HEK293 (cell line): ENCODE data around the gene ARHGAP26.

Experiments used
- CTCF ChIA-PET: fragments of 350-600 bp; formaldehyde crosslinking; extraction: SDS; loops from one replicate; lab custom pipeline; 2021; ENCODE audit warnings: antibody characterized with exemption; lab: Yijun Ruan, JAX
- POLR2A ChIA-PET: fragments of 300-600 bp; formaldehyde crosslinking; extraction: SDS; loops from one replicate; lab custom pipeline; 2020; ENCODE audit warnings: antibody characterized with exemption, inconsistent platforms; lab: Yijun Ruan, JAX
- H3K27ac ChIP-seq: fragments of 200-500 bp; sonication (Bioruptor generic); 2 replicates; pipeline ENCODE4 v1.5.1; 2014; ENCODE audit warnings: low read depth, low read length, control low read depth, inconsistent platforms; ENCODE audit errors: extremely low read depth
- H3K36me3 ChIP-seq, 2 experiments: fragments of 200-500 bp in 1 of 2; sonication (Bioruptor generic) in 1 of 2; 1 replicate in 1 of 2; 2 replicates in 1 of 2; pipeline ENCODE4 v1.5.1; 2014 to 2017; ENCODE audit warnings: inconsistent platforms in 2 of 2, low read length in 2 of 2; ENCODE audit not compliant: control insufficient read depth in 2 of 2, insufficient read depth in 1 of 2
- H3K4me1 ChIP-seq: fragments of 200-500 bp; sonication (Bioruptor generic); 2 replicates; pipeline ENCODE4 v1.5.1; 2014; ENCODE audit warnings: mild to moderate bottlenecking, low read length, inconsistent platforms; ENCODE audit not compliant: control insufficient read depth, insufficient read depth
- H3K4me3 ChIP-seq: 2 replicates; pipeline ENCODE4 v1.5.1; 2011; ENCODE audit warnings: low read depth, mild to moderate bottlenecking, control low read depth, low read length, moderate library complexity
- H3K9me3 ChIP-seq: fragments of 200-500 bp; sonication (Bioruptor generic); 2 replicates; pipeline ENCODE4 v1.5.1; 2014; ENCODE audit warnings: low read depth, low read length, inconsistent platforms; ENCODE audit not compliant: control insufficient read depth, insufficient read depth
- GFI1B ChIP-seq: fragments of 450-650 bp; formaldehyde crosslinking; IDR thresholded peaks from 2 replicates; pipeline ENCODE4 v1.5.1; 2016; ENCODE audit warnings: missing biosample characterization, missing genetic modification characterization
- HOXC10 ChIP-seq: sonication (generic); formaldehyde crosslinking; IDR thresholded peaks from 2 replicates; pipeline ENCODE4 v1.8.1; 2023; ENCODE audit warnings: mild to moderate bottlenecking, missing genetic modification reagents
- MEIS1 ChIP-seq: sonication (generic); formaldehyde crosslinking; IDR thresholded peaks from 2 replicates; pipeline ENCODE4 v1.8.1; 2022; ENCODE audit warnings: missing genetic modification reagents, mild to moderate bottlenecking, borderline replicate concordance
- PRDM1 ChIP-seq: fragments of 450-650 bp; formaldehyde crosslinking; IDR thresholded peaks from 2 replicates; pipeline ENCODE4; 2016; ENCODE audit warnings: missing biosample characterization, missing genetic modification characterization
- ZBTB11 ChIP-seq: fragments of 450-650 bp; formaldehyde crosslinking; conservative IDR thresholded peaks from 2 replicates; pipeline ENCODE4 v1.5.1; 2016; ENCODE audit warnings: low read depth, missing biosample characterization, missing genetic modification characterization
- ZBTB17 ChIP-seq: fragments of 450-650 bp; formaldehyde crosslinking; IDR thresholded peaks from 2 replicates; pipeline ENCODE4 v1.5.1; 2016; ENCODE audit warnings: missing biosample characterization, missing genetic modification characterization
- ZBTB21 ChIP-seq: fragments of 450-650 bp; formaldehyde crosslinking; IDR thresholded peaks from 2 replicates; pipeline ENCODE4 v1.5.1; 2017; ENCODE audit warnings: missing biosample characterization, missing genetic modification characterization
- ZFP3 ChIP-seq: fragments of 450-650 bp; formaldehyde crosslinking; IDR thresholded peaks from 2 replicates; pipeline ENCODE4 v1.5.1; 2016; ENCODE audit warnings: low read depth, missing biosample characterization, missing genetic modification characterization
- ZNF121 ChIP-seq: fragments of 450-650 bp; formaldehyde crosslinking; IDR thresholded peaks from 2 replicates; pipeline ENCODE4 v1.5.1; 2016; ENCODE audit warnings: missing biosample characterization, missing genetic modification characterization
- ZNF18 ChIP-seq: fragments of 450-650 bp; formaldehyde crosslinking; IDR thresholded peaks from 2 replicates; pipeline ENCODE4 v1.5.1; 2016; ENCODE audit warnings: missing biosample characterization, missing genetic modification characterization
- ZNF280D ChIP-seq: fragments of 450-650 bp; formaldehyde crosslinking; IDR thresholded peaks from 2 replicates; pipeline ENCODE4 v1.5.1; 2016; ENCODE audit warnings: missing biosample characterization, missing genetic modification characterization
- ZNF571 ChIP-seq: fragments of 450-650 bp; formaldehyde crosslinking; IDR thresholded peaks from 2 replicates; pipeline ENCODE4 v1.5.0; 2017; ENCODE audit warnings: missing biosample characterization, missing genetic modification characterization
- ZNF624 ChIP-seq: fragments of 450-650 bp; formaldehyde crosslinking; IDR thresholded peaks from 2 replicates; pipeline ENCODE4 v1.5.1; 2017; ENCODE audit warnings: missing biosample characterization, missing genetic modification characterization
- ZNF660 ChIP-seq: fragments of 450-650 bp; IDR thresholded peaks from 2 replicates; pipeline ENCODE4 v1.5.1; 2018; ENCODE audit warnings: missing biosample characterization, mild to moderate bottlenecking, missing genetic modification characterization
- ZSCAN30 ChIP-seq: fragments of 450-650 bp; IDR thresholded peaks from 2 replicates; pipeline ENCODE4 v1.5.1; 2018; ENCODE audit warnings: missing biosample characterization, mild to moderate bottlenecking, missing genetic modification characterization, moderate library complexity
- ZXDB ChIP-seq: fragments of 450-650 bp; formaldehyde crosslinking; IDR thresholded peaks from 2 replicates; pipeline ENCODE4 v1.5.1; 2016; ENCODE audit warnings: missing biosample characterization, missing genetic modification characterization

ARHGAP26 gene

GRCh38 chr5:143116814-143117213, 346.6 kb downstream of the ARHGAP26 start (continued):
- no peak for TF ChIP-seq ZNF280D (tag by site-specific recombination)
- no peak for TF ChIP-seq ZNF121 (tag by site-specific recombination)
- TF ChIP-seq ZBTB21 (tag by site-specific recombination), result no peak
- TF ChIP-seq GFI1B (tag by site-specific recombination), result no peak
- no peak for TF ChIP-seq ZNF571 (tag by site-specific recombination)
- TF ChIP-seq ZFP3 (tag by site-specific recombination), result no peak
- TF ChIP-seq PRDM1, result no peak
- TF ChIP-seq ZNF18 (tag by site-specific recombination), result no peak

DNA sequence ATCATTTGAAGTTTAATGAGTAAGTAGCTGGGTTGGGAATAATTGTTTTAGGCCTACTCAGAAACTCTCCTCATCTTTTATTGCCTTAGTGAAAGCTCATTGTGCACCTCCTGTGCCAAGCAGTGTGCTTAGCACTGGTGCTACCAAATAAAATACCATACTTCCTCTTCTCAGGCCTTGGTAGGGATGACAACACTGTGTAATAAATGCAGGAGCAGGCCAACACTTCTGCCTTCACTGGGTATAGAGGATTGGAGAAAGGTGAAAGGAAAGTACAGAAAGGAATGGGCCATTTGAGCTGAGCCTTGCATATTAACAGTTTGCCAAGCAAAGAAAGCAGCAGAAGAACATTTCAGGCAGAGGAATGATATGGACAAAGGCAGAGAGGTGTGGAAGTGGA, 347.6 kb downstream of the ARHGAP26 start:
- Histone ChIP-seq H3K9me3 (no peaks in the 10 kb centered on the region), H3K4me3 (no peak overlapping the region), H3K27ac (no peak overlapping the region; the same call in 1 of the 2 replicates), H3K36me3 (no peaks in the 10 kb centered on the region), H3K4me1 (peaks cover 15% of the 10 kb centered on the region)
- ChIA-PET POLR2A (interaction anchor here (1.7 kb wide), 1 partner anchor 9 kb away, joined by 3 read pairs; no protein-coding TSS in a partner anchor), CTCF (interaction anchor here (1.3 kb wide), 1 partner anchor 106 kb away, joined by 3 read pairs; no protein-coding TSS in a partner anchor)
- TF ChIP-seq ZBTB17 (tag by site-specific recombination) (no peak), PRDM1 (peak; percentile 87)

- ChIA-PET POLR2A (interaction anchor here (1.0 to 1.7 kb wide), 2 partner anchors 8 to 9 kb away, joined by 3 read pairs; no protein-coding TSS in a partner anchor), CTCF (interaction anchor here (1.3 kb wide), 1 partner anchor 106 kb away, joined by 3 read pairs; no protein-coding TSS in a partner anchor)
- Histone ChIP-seq H3K9me3 (no peaks in the 10 kb centered on the region), H3K36me3 (no peaks in the 10 kb centered on the region), H3K4me3 (no peak overlapping the region), H3K27ac (no peak overlapping the region; the same call in 1 of the 2 replicates), H3K4me1 (peaks cover 15% of the 10 kb centered on the region)
- TF ChIP-seq MEIS1 (CRISPR knock-in tag) (no peak), HOXC10 (CRISPR knock-in tag) (no peak), ZFP3 (tag by site-specific recombination) (0 out of 2 replicates have a peak, but pooled peaks have one; percentile 9), ZSCAN30 (tag by site-specific recombination) (no peak), ZXDB (tag by site-specific recombination) (no peak), ZBTB11 (no peak), ZNF624 (tag by site-specific recombination) (no peak), ZNF660 (tag by site-specific recombination) (no peak)
These were observed 348.0 kb downstream of the ARHGAP26 start for GRCh38 chr5:143118222-143118621.
